ENCODE data around the gene TANC1. TPM values are rescaled to one million over a fixed set of nuclear protein-coding genes. Genes with fewer than 3 reads are reported as not detected.
A peak's percentile ranks its signal among the peaks of the same experiment; 100 is the strongest.

TANC1 gene
- total and polyA plus RNA-seq, 2 experiments from 2014 or later, result 2.8 to 9.5 TPM

DNA sequence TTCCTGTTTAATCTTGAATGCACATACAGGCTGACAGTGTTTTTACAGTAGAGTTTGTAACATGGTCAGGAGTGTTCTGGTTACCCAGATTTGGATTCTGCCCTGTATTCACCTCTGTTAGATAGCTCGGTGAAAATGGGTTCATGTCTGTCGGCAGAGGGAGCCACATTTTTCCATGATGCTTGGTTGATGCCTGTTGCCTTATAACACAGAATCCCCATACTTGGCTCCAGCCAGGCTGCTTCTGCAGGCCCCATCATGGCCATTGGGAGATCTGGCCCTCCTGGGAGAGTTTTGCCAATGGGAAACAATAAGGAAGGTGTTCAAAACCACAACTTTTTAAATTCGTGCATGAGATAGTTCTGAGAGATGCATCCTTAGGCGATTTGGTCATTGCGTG, 240.0 kb downstream of the TANC1 start:
- Histone ChIP-seq H4K20me1 (replicated peaks; ENCODE audit: insufficient read depth) (peaks cover 3% of the 10 kb centered on the region), H3K79me2 (replicated peaks; ENCODE audit: insufficient read depth) (no peaks in the 10 kb centered on the region), H3K4me3 (no peak overlapping the region), H3K4me1 (ENCODE audit: insufficient read depth) (peaks cover 13% of the 10 kb centered on the region), H3K27ac (ENCODE audit: low read depth) (no peak overlapping the region), H3F3A (replicated peaks; ENCODE audit: low read depth) (no peaks in the 10 kb centered on the region), H3K9me2 (ENCODE audit: insufficient read depth) (0 out of 2 replicates have a peak, but pooled peaks cover 6% of the 10 kb centered on the region), H3K27me3 (ENCODE audit: insufficient read depth) (peaks cover 50% of the 10 kb centered on the region), H3K36me3 (ENCODE audit: insufficient read depth) (no peaks in the 10 kb centered on the region), H3K4me2 (no peak overlapping the region), H2AFZ (no peak overlapping the region)
- Mint-ChIP-seq H3K27ac (no peak overlapping the region), H3K9me3 (no peaks in the 10 kb centered on the region), H3K4me3 (no peak overlapping the region), H3K4me1 (peaks cover 24% of the 10 kb centered on the region), H3K36me3 (ENCODE audit: low read depth) (no peaks in the 10 kb centered on the region), H3K27me3 (ENCODE audit: insufficient read depth, low read depth, poor library complexity) (peaks cover 45% of the 10 kb centered on the region)
- DNase-seq (ENCODE audit: low spot score), result no peak
- no peak for ATAC-seq
- TF ChIP-seq, protein P1, sequence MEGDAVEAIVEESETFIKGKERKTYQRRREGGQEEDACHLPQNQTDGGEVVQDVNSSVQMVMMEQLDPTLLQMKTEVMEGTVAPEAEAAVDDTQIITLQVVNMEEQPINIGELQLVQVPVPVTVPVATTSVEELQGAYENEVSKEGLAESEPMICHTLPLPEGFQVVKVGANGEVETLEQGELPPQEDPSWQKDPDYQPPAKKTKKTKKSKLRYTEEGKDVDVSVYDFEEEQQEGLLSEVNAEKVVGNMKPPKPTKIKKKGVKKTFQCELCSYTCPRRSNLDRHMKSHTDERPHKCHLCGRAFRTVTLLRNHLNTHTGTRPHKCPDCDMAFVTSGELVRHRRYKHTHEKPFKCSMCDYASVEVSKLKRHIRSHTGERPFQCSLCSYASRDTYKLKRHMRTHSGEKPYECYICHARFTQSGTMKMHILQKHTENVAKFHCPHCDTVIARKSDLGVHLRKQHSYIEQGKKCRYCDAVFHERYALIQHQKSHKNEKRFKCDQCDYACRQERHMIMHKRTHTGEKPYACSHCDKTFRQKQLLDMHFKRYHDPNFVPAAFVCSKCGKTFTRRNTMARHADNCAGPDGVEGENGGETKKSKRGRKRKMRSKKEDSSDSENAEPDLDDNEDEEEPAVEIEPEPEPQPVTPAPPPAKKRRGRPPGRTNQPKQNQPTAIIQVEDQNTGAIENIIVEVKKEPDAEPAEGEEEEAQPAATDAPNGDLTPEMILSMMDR (conservative IDR thresholded peaks at IDR 0.05; ENCODE audit: low read depth in 2 of 2), result peak in 1 of 2 experiments; percentile 24; a peak in 2 of 4 replicates
- no peak for TF ChIP-seq JUNB (IDR thresholded peaks at IDR 0.05; ENCODE audit: unreplicated experiment)
- TF ChIP-seq, protein P2, sequence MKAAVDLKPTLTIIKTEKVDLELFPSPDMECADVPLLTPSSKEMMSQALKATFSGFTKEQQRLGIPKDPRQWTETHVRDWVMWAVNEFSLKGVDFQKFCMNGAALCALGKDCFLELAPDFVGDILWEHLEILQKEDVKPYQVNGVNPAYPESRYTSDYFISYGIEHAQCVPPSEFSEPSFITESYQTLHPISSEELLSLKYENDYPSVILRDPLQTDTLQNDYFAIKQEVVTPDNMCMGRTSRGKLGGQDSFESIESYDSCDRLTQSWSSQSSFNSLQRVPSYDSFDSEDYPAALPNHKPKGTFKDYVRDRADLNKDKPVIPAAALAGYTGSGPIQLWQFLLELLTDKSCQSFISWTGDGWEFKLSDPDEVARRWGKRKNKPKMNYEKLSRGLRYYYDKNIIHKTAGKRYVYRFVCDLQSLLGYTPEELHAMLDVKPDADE (IDR thresholded peaks at IDR 0.05), result no peak

DNA sequence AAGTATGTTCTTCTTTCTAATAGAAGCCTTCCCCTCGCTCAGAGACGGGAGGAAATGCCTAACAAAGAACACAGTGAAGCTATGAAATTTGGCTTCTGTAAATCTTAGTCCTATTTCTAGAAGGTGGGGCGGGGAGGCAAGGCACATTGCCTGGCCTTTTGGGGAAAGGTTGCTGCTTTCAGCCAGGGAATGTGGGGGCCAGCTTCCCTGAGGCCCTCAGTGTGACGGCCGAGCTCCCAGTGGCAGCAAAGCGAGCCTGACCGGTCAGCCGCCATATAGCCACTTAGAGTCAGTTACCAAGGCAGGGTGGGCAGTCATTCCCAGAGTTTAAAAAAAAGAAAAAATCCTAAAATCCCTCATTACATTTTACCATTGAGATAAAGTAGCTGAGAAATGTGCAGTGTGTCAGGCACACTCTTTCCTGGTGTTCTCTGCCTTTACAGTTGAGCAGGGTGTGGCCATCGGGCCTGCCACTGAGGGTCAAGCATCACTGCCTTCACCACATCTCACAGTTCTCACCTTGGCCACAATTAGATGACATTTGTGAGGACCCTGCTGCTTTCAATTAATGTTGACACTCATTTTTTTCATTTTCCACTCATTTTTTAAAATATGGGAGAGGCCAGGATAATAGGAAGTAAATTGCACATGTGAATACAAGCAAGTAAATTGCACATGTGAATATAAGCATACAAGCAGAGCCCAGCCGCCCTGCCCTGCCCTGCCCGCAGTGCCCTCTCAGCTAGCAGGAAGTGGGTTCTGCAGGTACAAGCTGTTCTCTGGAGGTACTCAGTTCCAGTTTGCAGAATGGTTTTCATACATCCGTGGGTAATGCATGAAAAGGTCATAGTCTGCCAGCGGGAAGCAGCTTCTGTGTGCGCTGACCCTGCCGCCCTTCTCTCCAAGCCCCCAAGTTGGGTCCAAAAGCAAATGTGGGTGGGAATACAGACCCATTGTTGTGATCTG, 241.2 kb downstream of the TANC1 start:
- peaks cover 3% of the 10 kb centered on the region for H4K20me1 ChIP-seq (replicated peaks; ENCODE audit: insufficient read depth)
- H3K4me1 ChIP-seq (ENCODE audit: insufficient read depth), result peaks cover 13% of the 10 kb centered on the region
- H3K27ac Mint-ChIP-seq, result no peak overlapping the region
- no peak overlapping the region for H3K27ac ChIP-seq (ENCODE audit: low read depth)
- no peaks in the 10 kb centered on the region for H3K9me3 Mint-ChIP-seq
- TF ChIP-seq, protein P2 (IDR thresholded peaks at IDR 0.05), result no peak
- TF ChIP-seq EZH2 (IDR thresholded peaks at IDR 0.05; ENCODE audit: low read depth, unreplicated experiment), result no peak
- TF ChIP-seq NANOG (IDR thresholded peaks at IDR 0.05; ENCODE audit: borderline replicate concordance), result no peak
- TF ChIP-seq REST (IDR thresholded peaks at IDR 0.05; ENCODE audit: unreplicated experiment), result no peak
- TF ChIP-seq ZNF331 (CRISPR knock-in tag; IDR thresholded peaks at IDR 0.05; ENCODE audit: low read depth), result no peak
- TF ChIP-seq ZNF114 (CRISPR knock-in tag; IDR thresholded peaks at IDR 0.05), result no peak
- no peak for TF ChIP-seq STAT1 (IDR thresholded peaks at IDR 0.05; ENCODE audit: unreplicated experiment)
- no peak for TF ChIP-seq JUNB (IDR thresholded peaks at IDR 0.05; ENCODE audit: unreplicated experiment)
- H3K27me3 ChIP-seq (ENCODE audit: insufficient read depth), result peaks cover 62% of the 10 kb centered on the region
- no peak overlapping the region for H3K4me3 ChIP-seq
- no peaks in the 10 kb centered on the region for H3K9me2 ChIP-seq (ENCODE audit: insufficient read depth)
- H3K36me3 ChIP-seq (ENCODE audit: insufficient read depth), result no peaks in the 10 kb centered on the region
- H3K4me2 ChIP-seq, result no peak overlapping the region
- peaks cover 24% of the 10 kb centered on the region for H3K4me1 Mint-ChIP-seq
- DNase-seq (ENCODE audit: low spot score) (no peak), ATAC-seq (no peak)
- no peaks in the 10 kb centered on the region for H3F3A ChIP-seq (replicated peaks; ENCODE audit: low read depth)
- no peaks in the 10 kb centered on the region for H3K79me2 ChIP-seq (replicated peaks; ENCODE audit: insufficient read depth)
- H3K4me3 Mint-ChIP-seq, result no peak overlapping the region
- peaks cover 55% of the 10 kb centered on the region for H3K27me3 Mint-ChIP-seq (ENCODE audit: insufficient read depth, low read depth, poor library complexity)
- no peaks in the 10 kb centered on the region for H3K36me3 Mint-ChIP-seq (ENCODE audit: low read depth)
- no peak overlapping the region for H2AFZ ChIP-seq
